ENCODE measurements around the gene CHMP1B.

DNA sequence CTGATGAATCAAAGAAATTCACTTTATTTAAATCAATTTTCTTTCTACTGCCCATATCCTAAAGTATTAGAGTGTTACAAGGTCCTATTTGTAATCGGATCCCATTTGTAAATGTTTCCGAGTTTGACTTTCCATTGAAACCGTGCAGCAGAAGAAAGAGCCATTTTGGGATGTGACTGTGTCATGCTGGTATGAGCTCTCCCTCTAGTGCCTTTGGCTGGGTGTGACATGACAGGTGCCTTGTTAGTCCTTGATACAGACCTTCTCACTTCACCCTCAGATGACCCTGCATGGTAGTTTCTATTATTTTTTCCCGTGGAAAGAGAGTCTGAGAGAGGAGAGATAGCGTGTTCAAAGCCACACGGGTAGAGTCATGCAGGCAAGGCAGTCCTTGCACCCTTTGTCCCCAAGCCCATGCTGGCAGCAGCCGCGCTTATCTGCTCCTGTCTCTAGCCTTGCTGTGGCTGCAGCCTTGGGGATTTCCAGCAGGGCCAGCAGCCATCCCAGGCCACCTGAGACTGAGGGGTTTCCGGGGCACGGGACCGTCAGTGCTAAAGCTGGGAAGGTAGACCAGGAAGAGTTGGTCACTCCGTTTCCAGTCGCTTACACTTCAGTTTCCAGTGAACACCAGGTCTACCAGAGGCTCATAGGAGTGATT is 21.4 kb downstream of the CHMP1B start:
- TF ChIP-seq POLR2A (IDR thresholded peaks at IDR 0.05): no peak
- TF ChIP-seq, protein P1, sequence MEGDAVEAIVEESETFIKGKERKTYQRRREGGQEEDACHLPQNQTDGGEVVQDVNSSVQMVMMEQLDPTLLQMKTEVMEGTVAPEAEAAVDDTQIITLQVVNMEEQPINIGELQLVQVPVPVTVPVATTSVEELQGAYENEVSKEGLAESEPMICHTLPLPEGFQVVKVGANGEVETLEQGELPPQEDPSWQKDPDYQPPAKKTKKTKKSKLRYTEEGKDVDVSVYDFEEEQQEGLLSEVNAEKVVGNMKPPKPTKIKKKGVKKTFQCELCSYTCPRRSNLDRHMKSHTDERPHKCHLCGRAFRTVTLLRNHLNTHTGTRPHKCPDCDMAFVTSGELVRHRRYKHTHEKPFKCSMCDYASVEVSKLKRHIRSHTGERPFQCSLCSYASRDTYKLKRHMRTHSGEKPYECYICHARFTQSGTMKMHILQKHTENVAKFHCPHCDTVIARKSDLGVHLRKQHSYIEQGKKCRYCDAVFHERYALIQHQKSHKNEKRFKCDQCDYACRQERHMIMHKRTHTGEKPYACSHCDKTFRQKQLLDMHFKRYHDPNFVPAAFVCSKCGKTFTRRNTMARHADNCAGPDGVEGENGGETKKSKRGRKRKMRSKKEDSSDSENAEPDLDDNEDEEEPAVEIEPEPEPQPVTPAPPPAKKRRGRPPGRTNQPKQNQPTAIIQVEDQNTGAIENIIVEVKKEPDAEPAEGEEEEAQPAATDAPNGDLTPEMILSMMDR (IDR thresholded peaks at IDR 0.05): peak in 4 of 6 experiments; percentile 42 to 64 (median 56)
